NCI-H146 (cell line): ENCODE data around the gene SORCS1.
"Not testable (repeated sequence)": the region's sequence is repeated elsewhere in the genome, so short reads cannot be mapped to it uniquely, and the experiment has no call there.

ENCODE experiments used
- DNase-seq: peaks from one replicate; lab custom pipeline; 2025; lab: John Stamatoyannopoulos, UW

SORCS1 gene

DNA sequence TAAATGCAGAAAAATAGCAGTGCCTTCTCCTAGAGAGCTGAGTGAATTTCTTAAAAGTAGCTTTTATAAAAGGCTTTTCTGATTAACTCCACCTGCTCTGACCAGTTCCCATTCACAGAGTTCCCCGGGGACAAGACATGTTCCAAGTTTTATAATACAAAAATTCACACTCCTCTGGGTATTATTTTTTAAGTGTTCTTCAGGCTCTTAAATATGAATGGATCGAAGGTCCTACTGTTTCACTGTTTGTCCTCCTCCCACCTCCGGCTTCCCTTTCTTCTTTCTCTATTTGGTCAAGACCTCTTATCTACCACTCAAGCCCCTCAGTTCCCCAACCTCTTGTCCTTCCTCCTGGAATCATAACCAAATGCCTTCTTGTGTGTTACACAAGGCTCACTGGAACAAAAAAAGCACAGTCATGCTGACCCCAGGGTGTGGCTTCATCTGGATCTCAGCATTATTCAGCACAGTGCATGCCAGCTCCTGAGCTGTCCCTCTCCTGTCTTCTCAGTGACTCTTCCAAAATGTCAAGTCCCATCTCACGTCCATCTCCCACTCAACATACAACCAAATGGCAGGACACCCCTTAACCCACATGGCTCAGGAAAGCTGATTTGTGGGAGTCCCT is 222.4 kb downstream of the SORCS1 start:
- no peak for DNase-seq

DNA sequence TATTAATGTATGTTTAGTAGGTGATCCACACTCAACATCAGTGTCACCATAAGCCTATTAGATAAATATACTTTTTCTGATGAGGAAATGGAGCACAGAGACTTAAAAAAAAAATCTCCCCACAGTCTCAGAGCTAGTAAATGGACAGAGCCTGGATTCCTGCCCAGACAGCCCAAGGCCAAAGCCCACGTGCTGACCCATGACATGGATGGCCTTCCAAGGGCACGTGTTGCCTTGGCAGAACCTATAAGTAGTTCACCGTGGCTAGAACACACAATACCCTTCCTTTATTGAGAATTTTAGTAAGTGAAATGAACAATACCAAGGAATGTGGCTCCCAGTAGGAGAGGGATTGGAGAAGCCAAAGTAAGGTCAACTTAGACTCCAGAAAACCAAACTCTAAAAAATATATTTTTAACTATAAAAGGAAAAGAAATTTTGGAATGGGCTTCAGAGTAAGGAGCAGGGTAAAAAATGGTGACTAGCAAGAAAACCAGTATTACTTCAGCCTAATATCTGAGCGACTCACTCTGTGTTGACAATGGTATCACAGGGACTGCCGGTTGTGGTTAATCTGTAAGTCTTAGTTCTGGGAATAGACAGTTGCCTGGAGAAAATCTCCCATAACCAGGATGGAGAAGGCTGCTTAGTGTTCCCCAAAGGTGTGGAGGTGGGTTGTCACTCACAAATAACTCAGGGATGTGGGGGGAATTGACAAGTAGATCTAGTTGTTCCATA is 223.0 kb downstream of the SORCS1 start:
- no peak for DNase-seq

DNA sequence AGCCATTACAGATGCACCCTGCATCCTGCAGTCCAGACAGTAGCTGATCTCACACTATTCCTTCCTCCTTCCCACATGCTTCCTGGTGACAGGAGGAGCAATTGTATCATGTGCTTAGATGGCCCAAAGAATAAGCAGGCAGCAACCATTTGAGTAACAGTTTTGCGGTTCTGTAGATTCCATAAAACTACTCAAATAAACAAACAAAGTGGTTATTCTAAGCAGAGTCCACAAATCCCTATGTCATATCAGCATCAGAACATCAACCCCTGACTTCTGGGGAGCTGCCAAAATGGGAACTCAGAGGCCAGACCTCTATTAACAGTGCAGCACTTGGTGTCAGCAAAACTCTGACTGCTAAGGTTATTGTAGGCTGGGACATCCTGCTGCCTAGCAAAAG is 226.0 kb downstream of the SORCS1 start:
- DNase-seq, result no peak

DNA sequence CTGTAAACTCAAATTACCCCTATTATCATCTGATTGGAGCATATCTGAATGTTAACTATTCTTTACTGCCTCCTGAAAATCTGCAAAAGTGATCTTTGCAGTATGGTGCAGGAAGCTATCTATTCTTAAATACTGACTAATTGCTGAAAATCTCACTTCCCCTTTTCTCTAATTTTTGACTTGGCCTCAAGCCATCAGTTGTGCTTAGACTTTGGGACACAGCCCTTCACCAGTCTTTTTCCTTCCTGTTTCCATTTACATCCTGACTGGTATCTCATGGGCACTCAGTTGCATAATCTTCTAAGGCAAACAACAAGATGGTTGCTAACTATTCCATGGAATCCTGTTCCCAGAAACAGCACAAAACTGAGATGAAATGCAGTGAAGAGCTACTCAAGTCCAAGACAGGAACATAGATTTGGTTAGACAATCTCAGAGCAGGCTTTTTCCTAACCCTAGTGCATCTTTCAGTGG is 228.5 kb downstream of the SORCS1 start:
- no peak for DNase-seq

DNA sequence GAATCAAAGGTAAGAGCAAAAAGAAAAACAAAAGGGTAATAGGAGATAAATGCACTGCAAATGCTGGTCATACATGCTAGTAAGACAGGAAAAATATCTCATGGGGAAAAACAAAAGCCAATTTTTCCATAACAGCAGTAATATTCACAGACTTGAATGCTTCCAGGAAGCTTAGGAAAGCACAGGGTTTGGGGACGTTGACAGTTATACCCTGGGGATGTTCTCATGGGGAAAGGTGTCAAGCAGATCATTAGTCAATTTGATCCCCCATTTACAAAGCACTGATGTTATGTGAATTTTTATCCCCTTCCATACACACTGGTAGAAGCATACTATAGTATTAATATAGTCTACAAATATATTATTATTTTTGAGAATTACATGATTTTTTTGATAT is 232.7 kb downstream of the SORCS1 start:
- no peak for DNase-seq

DNA sequence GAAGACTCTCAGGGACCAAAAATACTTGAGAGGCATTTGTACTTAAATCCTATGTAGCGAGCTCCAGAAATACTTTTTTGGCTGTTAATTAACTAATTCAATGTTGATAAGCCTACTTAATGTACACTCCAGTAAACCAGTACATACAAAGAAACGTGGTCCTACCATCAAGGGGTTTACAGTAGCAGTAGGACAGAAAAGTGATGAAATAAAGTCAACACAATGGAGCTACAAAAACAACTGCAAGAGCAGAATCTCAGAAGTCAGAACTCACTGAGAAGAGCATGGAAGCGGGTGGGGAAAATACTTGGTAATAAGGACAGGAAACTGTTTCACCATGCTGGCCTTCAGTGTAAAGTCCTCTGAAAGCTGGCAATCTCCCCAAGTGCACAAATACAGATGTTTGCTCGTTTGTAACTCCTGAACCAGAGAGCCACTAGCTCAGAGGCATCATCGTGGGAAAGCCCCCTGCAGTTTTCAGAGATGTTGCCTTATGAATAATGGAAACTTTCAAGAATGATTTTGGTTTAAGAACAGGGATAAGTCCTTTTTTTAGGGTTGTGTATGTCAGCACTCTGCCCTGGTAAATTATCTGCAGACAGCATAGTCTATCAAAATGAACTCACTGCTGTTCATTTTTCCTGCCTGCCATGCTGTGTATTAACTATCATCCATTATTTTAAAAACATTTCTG is 233.2 kb downstream of the SORCS1 start:
- no peak for DNase-seq

- no peak for DNase-seq
Observed at GRCh38 chr10:106930751-106931150, 233.8 kb downstream of the SORCS1 start.

DNA sequence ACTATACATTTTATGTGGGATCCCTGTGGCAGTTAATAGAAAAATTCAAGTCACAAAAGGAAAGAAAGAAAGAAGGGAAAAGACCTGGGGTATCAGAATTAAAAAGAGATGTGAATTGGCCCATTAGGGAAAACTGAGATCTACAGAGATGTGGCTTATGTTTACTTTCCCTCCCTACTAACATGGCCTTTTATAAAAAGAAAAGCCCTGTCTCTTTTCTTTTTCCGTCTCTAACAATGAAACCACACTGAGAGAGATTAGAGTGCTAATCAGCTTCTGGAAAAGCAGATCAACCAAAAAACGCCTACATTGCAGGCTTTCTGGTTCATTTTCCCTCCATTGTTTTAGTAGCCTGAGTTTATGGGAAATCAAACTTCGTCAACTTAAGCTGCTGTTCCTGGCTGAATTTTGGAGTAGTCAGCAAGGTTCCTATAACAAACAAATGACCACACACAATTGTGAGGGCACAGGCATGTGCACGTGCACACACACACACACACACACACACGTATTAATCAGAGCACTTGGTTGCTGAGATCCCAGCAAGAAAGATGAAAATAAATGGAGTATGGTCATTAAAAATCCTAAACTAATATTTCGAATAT is 235.1 kb downstream of the SORCS1 start:
- DNase-seq, result no peak

- DNase-seq, result not testable (repeated sequence)
Observed at GRCh38 chr10:106928151-106928550, 236.4 kb downstream of the SORCS1 start.

- DNase-seq, result no peak
Observed at GRCh38 chr10:106925191-106925590, 239.3 kb downstream of the SORCS1 start.

DNA sequence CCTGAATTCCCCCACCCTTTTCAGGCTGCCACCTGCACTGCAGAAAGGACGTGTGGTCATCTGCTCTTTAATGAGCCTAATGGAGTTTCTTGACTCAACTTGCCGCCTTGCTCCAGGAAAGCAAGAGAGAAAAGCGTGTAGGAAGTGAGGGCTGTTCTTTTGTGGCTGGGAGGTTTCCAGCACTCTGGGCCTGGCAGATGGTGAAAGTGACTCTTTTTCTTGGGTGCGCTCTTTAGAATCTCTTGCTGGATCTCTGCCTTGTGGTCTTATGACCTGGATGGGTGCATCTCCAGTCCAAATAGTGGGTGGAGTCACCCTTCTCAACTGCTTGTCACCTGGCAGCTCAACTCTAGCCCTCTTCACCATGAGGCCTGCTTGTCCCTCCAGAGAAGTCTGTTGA is 244.0 kb downstream of the SORCS1 start:
- no peak for DNase-seq

GRCh38 chr10:106919871-106920282 is 244.6 kb downstream of the SORCS1 start:
- DNase-seq, result no peak

GRCh38 chr10:106917452-106918055 is 247.0 kb downstream of the SORCS1 start:
- DNase-seq, result no peak

GRCh38 chr10:106914016-106914415 is 250.5 kb downstream of the SORCS1 start:
- no peak for DNase-seq

- no peak for DNase-seq
Observed at GRCh38 chr10:106913348-106913747, 251.2 kb downstream of the SORCS1 start.

- no peak for DNase-seq
Observed at GRCh38 chr10:106911096-106911495, 253.4 kb downstream of the SORCS1 start.

- no peak for DNase-seq
Observed at GRCh38 chr10:106910666-106911065, 253.8 kb downstream of the SORCS1 start.

GRCh38 chr10:106908225-106908624 is 256.3 kb downstream of the SORCS1 start:
- DNase-seq, result no peak

GRCh38 chr10:106904209-106904608 is 260.3 kb downstream of the SORCS1 start:
- DNase-seq, result no peak

DNA sequence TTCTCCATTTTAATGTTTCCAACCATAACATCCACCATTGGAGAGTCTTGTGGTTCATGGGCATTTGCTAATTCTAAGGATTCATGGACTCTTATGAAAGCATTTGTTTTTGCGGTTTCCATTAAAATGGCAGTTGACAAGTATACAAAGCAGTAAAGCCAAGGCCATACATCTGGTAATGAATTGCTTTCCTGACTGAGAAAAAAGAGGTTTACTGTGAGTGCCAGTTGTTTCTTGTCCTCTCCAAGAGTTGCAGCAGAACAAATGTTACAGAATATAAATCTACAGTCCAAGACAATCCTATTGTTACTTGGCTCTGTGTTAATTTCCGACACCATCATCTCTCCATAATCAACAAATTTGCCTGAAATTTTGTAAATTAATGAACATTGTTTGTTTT is 261.3 kb downstream of the SORCS1 start:
- DNase-seq, result no peak

DNA sequence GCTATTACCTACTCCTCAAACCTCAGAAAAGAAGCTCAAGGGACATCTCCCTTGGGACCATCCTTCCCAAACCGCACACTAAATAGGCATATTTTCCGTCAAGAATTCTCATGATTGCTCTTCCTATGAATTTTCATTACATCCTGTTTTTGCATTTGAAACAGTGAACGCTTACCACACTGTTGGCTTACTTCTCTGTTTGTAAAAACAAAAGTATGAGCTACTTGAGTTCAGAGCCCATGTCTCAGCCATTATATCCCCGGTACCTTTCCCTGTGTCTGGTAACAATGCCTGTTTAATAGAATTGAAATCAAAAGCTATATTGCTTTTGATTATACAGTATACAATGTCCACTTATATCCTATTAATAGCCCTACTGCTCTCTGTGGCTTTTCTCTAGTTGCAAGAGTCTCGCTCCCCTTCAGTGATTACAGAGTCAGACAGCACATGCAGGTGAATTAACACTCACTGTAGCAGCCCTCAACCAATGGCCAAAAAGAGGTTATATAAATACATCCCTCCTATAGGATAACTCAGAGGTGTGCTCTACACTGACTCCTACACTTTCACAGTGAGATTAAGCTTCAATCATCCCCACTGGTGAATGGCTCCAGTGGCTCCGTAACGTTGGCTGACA is 264.4 kb downstream of the SORCS1 start:
- no peak for DNase-seq

DNA sequence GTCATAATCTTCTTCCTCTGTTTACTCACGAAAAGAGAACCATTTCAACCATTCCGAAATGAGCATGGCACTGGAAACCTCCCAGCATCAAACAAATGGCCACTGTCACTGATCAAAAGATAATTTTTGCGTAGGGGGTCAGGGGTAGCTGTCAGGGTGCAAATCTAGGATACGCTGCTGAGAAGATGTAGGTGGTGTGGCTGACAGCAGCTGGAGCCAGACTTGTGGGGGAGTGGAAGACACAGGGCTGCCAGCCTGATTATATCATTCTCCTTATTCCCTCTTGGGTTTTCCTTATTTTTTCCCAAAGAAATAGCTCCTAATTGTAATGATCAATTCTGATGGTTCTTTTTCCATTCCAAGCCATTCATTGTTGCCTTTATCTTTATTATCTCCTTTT is 266.1 kb downstream of the SORCS1 start:
- no peak for DNase-seq
